PC-3 (cell line): Measurements from ENCODE around the gene THAP4. TPM values are rescaled to one million over a fixed set of nuclear protein-coding genes. Genes with fewer than 3 reads are reported as not detected.

Source experiments
- ATAC-seq: fragments of 200-7000 bp; cut with Tn5 transposase; 2 replicates; pipeline ENCODE4 v1.9.1; 2020; ENCODE audit warnings: mild to moderate bottlenecking, moderate library complexity
- BruUV-seq: library from RNA; stranded (reverse); fragments of 400-500 nt; replicated peaks from 2 replicates; lab custom pipeline; 2021; lab: Mats Ljungman, UMichigan
- CTCF ChIA-PET: fragments of 300-600 bp; sonication (Branson Sonifier 250); formaldehyde crosslinking; loops from one replicate; lab custom pipeline; 2022; ENCODE audit warnings: antibody characterized with exemption; lab: Charles Lee
- POLR2A ChIA-PET: fragments of 300-600 bp; sonication (Branson Sonifier 250); formaldehyde crosslinking; loops from one replicate; lab custom pipeline; 2022; ENCODE audit warnings: antibody characterized with exemption; ENCODE audit not compliant: unreplicated experiment; lab: Charles Lee
- DNase-seq: peaks from one replicate; pipeline ENCODE4 v3.0.0-alpha.2; 2015
- H2AFZ ChIP-seq: fragments of 300-600 bp; sonication (generic); 2 replicates; pipeline ENCODE4 v1.6.0; 2016; ENCODE audit warnings: antibody characterized with exemption, low read length
- H3F3A ChIP-seq: fragments of 300-600 bp; sonication (generic); one replicate; pipeline ENCODE4 v1.6.0; 2017; ENCODE audit warnings: antibody characterized with exemption, low read length, control low read depth, mild to moderate bottlenecking; ENCODE audit not compliant: unreplicated experiment
- H3K27ac ChIP-seq: fragments of 300-600 bp; sonication (generic); 2 replicates; pipeline ENCODE4 v1.5.1; 2016; ENCODE audit warnings: mild to moderate bottlenecking, low read length
- H3K27me3 ChIP-seq: fragments of 300-600 bp; sonication (generic); 2 replicates; pipeline ENCODE4 v1.6.1; 2016; ENCODE audit warnings: low read length, mixed read lengths
- H3K36me3 ChIP-seq: fragments of 300-600 bp; sonication (generic); 2 replicates; pipeline ENCODE4 v1.6.1; 2016; ENCODE audit warnings: low read depth, mixed run types, low read length, mixed read lengths
- H3K4me1 ChIP-seq: fragments of 300-600 bp; sonication (generic); 2 replicates; pipeline ENCODE4 v1.5.1; 2016; ENCODE audit warnings: low read length; ENCODE audit not compliant: insufficient read depth
- H3K4me2 ChIP-seq: fragments of 300-600 bp; sonication (generic); 2 replicates; pipeline ENCODE4 v1.6.0; 2016; ENCODE audit warnings: low read length
- H3K4me3 ChIP-seq: fragments of 300-600 bp; sonication (generic); 2 replicates; pipeline ENCODE4 v1.5.1; 2016; ENCODE audit warnings: mild to moderate bottlenecking, low read length, mixed read lengths
- H3K79me2 ChIP-seq: fragments of 300-600 bp; sonication (generic); 2 replicates; pipeline ENCODE4 v1.6.1; 2017; ENCODE audit warnings: low read length, mixed read lengths
- H3K9ac ChIP-seq: fragments of 300-600 bp; sonication (generic); 2 replicates; pipeline ENCODE4 v1.6.0; 2016; ENCODE audit warnings: mild to moderate bottlenecking, low read length
- H3K9me2 ChIP-seq: fragments of 300-600 bp; sonication (generic); replicated peaks from 2 replicates; pipeline ENCODE4 v1.6.1; 2016; ENCODE audit warnings: mixed run types, low read length, mixed read lengths
- H3K9me3 ChIP-seq: fragments of 300-600 bp; sonication (generic); 2 replicates; pipeline ENCODE4 v1.6.1; 2016; ENCODE audit warnings: low read length, mixed read lengths
- H4K20me1 ChIP-seq: fragments of 300-600 bp; sonication (generic); 2 replicates; pipeline ENCODE4 v1.6.1; 2016; ENCODE audit warnings: low read length, mixed read lengths
- EZH2 ChIP-seq: fragments of 300-600 bp; sonication (generic); IDR thresholded peaks from one replicate; pipeline ENCODE4 v1.6.1; 2017; ENCODE audit warnings: antibody characterized with exemption, mild to moderate bottlenecking, low read length; ENCODE audit not compliant: unreplicated experiment
- EZH2phosphoT487 ChIP-seq: fragments of 300-600 bp; sonication (generic); IDR thresholded peaks from 2 replicates; pipeline ENCODE4 v1.6.1; 2018; ENCODE audit warnings: mild to moderate bottlenecking, antibody characterized with exemption, low read length, borderline replicate concordance
- intact Hi-C: fragments of 100-400 bp; cut with micrococcal nuclease; formaldehyde crosslinking; loops from 2 replicates; pipeline ENCODE4 v1.9.0; 2023
- total RNA-seq: library from RNA; depleted of rRNA; stranded (reverse); fragments of >200 nt; gene quantifications from 2 replicates; pipeline ENCODE4 v1.2.3, GENCODE V29; 2014
- TF ChIP-seq, protein P1 (sequence below): fragments of 300-600 bp; sonication (generic); conservative IDR thresholded peaks from 2 replicates; pipeline ENCODE4 v1.5.1; 2017; ENCODE audit warnings: antibody characterized with exemption, low read depth, mild to moderate bottlenecking, low read length

The THAP4 gene
- total RNA-seq, 1 experiment from 2014 or later = 75.1 TPM

DNA sequence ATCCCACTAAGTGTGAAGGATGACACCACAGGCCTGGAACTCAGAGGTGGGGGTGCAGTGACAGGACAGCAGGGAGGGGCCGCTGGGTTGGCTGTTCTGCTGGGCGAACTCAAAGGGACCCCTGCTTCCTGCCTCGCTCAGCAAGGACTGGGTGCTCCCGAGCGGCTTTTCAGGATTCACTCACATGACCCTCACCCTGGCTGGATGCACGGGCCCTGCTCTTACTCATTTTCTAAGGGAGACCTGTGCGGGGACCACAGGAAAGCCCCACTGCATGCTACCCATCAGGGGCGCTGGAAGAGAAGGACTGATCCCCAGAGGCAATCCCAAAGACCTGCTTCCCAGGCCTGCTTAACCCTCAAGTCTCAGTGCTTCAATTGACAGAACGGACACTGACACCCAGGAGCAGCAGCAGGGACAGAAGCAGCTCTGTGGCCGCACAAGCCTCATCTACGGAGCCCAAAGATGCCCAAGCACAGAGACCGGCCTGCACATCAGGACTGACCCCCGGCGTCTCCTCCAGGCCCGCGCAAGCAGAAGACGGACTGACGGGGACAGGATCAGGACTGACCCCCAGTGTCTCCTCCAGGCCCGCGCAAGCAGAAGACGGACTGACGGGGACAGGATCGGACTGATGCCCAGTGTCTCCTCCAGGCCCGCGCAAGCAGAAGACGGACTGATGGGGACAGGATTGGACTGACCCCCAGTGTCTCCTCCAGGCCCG, 29.6 kb downstream of the THAP4 start:
- intact Hi-C loops = no loop called here
- DNase-seq (no peak), ATAC-seq (no peak)
- H4K20me1 ChIP-seq = no peaks in the 10 kb centered on the region
- no peak overlapping the region for H3K4me3 ChIP-seq
- H3K9me2 ChIP-seq = no peaks in the 10 kb centered on the region
- H3K9me3 ChIP-seq = no peaks in the 10 kb centered on the region
- H2AFZ ChIP-seq = no peak overlapping the region
- H3K79me2 ChIP-seq = peaks cover 14% of the 10 kb centered on the region
- H3K27ac ChIP-seq = no peak overlapping the region
- H3K9ac ChIP-seq = no peak overlapping the region
- no peaks in the 10 kb centered on the region; the same call in 1 of the 2 replicates for H3K36me3 ChIP-seq
- H3F3A ChIP-seq = no peaks in the 10 kb centered on the region
- no peak overlapping the region for H3K4me2 ChIP-seq
- ChIA-PET POLR2A (no interaction called here), CTCF (no interaction called here)
- H3K27me3 ChIP-seq = no peaks in the 10 kb centered on the region
- H3K4me1 ChIP-seq = no peaks in the 10 kb centered on the region
- BruUV-seq = no TSS peak
- no peak for TF ChIP-seq EZH2

DNA sequence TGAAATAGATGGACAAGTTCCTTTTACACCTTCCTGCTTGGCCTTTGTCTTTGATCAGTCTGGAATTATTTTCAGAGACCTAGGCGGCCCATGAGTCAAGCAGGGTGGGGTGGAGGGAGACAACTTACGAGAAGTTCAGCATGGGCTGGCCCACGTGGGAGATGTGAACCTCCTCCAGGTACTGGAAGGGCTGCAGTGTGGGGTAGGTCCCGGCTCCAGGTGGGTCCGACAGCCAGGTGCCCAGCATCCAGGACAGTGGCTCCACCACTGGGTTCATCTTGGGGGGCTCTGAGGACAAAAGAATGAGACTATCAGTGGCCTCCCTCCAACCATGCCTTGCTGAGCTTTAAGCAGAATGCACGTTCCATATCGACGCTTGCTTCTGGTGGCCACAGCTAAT, 30.8 kb downstream of the THAP4 start:
- no peaks in the 10 kb centered on the region for H3K27me3 ChIP-seq
- BruUV-seq = no TSS peak
- intact Hi-C loops = no loop called here

DNA sequence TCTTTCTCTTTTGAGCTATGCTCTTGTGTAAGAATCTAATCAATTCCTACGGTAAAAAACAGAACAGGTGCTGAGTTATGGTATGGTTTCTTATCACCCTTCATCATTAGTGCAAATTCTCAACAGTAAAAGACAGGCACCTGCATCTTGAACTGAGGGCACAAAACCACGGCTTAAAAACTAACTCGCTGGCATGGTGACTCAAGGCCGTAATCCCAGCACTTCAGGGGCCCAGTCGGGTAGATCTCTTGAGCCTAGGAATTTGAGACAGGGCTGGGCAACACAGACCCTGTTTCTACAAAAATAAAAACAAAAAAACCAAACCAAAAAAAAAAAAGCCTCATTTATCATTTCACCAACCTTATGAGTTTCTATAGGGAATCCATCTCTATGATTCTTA, 33.3 kb downstream of the THAP4 start:
- ChIA-PET POLR2A (no interaction called here), CTCF (no interaction called here)
- no peak for TF ChIP-seq EZH2
- TF ChIP-seq, protein P1, sequence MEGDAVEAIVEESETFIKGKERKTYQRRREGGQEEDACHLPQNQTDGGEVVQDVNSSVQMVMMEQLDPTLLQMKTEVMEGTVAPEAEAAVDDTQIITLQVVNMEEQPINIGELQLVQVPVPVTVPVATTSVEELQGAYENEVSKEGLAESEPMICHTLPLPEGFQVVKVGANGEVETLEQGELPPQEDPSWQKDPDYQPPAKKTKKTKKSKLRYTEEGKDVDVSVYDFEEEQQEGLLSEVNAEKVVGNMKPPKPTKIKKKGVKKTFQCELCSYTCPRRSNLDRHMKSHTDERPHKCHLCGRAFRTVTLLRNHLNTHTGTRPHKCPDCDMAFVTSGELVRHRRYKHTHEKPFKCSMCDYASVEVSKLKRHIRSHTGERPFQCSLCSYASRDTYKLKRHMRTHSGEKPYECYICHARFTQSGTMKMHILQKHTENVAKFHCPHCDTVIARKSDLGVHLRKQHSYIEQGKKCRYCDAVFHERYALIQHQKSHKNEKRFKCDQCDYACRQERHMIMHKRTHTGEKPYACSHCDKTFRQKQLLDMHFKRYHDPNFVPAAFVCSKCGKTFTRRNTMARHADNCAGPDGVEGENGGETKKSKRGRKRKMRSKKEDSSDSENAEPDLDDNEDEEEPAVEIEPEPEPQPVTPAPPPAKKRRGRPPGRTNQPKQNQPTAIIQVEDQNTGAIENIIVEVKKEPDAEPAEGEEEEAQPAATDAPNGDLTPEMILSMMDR = no peak
- no peak for TF ChIP-seq EZH2phosphoT487
- Histone ChIP-seq H3K4me2 (no peak overlapping the region), H2AFZ (no peak overlapping the region), H3K4me1 (no peaks in the 10 kb centered on the region), H3K27ac (no peak overlapping the region), H4K20me1 (no peaks in the 10 kb centered on the region), H3K27me3 (no peaks in the 10 kb centered on the region), H3K79me2 (no peaks in the 10 kb centered on the region), H3K4me3 (no peak overlapping the region), H3K9me2 (no peaks in the 10 kb centered on the region), H3K36me3 (no peaks in the 10 kb centered on the region; the same call in 1 of the 2 replicates), H3K9ac (no peak overlapping the region), H3K9me3 (no peaks in the 10 kb centered on the region), H3F3A (no peaks in the 10 kb centered on the region)
- no TSS peak for BruUV-seq
- no peak for DNase-seq
- no peak for ATAC-seq
- intact Hi-C loops = no loop called here

More for the DNA sequence above, 30.8 kb downstream of the THAP4 start:
- Histone ChIP-seq H3K36me3 (no peaks in the 10 kb centered on the region; the same call in 1 of the 2 replicates), H3K9ac (no peak overlapping the region), H3K79me2 (0 out of 2 replicates have a peak, but pooled peaks cover 6% of the 10 kb centered on the region), H3K27ac (no peak overlapping the region), H3K9me2 (no peaks in the 10 kb centered on the region), H2AFZ (no peak overlapping the region), H3F3A (no peaks in the 10 kb centered on the region), H3K4me1 (no peaks in the 10 kb centered on the region), H3K4me3 (no peak overlapping the region), H4K20me1 (no peaks in the 10 kb centered on the region), H3K4me2 (no peak overlapping the region), H3K9me3 (no peaks in the 10 kb centered on the region)
- DNase-seq (no peak), ATAC-seq (no peak)
- TF ChIP-seq, protein P1 = no peak
- TF ChIP-seq EZH2 (no peak), EZH2phosphoT487 (no peak)
- ChIA-PET CTCF (no interaction called here), POLR2A (no interaction called here)
